ENCODE results near the gene GJB2. TPM values are rescaled to one million over a fixed set of nuclear protein-coding genes. Genes with fewer than 3 reads are reported as not detected.

Gene GJB2
- total and polyA plus RNA-seq, 2 of the 4 experiments (the other 2 are of a cell fraction), result under 0.01 to 0.17 TPM

- Histone ChIP-seq H2AK9ac (replicated peaks; ENCODE audit: low read depth, low read length, poor library complexity) (peak overlapping the region; percentile 11), H3K9me3 (ENCODE audit: control insufficient read depth, insufficient read depth, low read length) (no peaks in the 10 kb centered on the region), H2BK20ac (ENCODE audit: low read depth, low read length) (no peak overlapping the region), H3K27me3 (ENCODE audit: control insufficient read depth, insufficient read depth, low read length) (peaks cover 19% of the 10 kb centered on the region), H4K8ac (ENCODE audit: low read depth in 2 of 2, low read length in 2 of 2) (no peak overlapping the region), H2BK120ac (ENCODE audit: low read depth, low read length) (no peak overlapping the region), H3K27ac (ENCODE audit: insufficient read depth, low read length) (no peak overlapping the region), H3K23ac (ENCODE audit: low read depth, low read length) (no peak overlapping the region), H3K14ac (replicated peaks; ENCODE audit: low read depth, low read length) (no peak overlapping the region), H3K56ac (ENCODE audit: extremely low read depth, insufficient read depth, low read length) (no peak overlapping the region), H3K4me1 (ENCODE audit: control insufficient read depth, insufficient read depth, low read length) (peaks cover 1% of the 10 kb centered on the region; the same call in 1 of the 2 replicates), H4K91ac (ENCODE audit: insufficient read depth, low read depth, low read length) (no peak overlapping the region), H3K4ac (ENCODE audit: low read depth, low read length) (no peak overlapping the region), H2AFZ (replicated peaks; ENCODE audit: low read length, poor library complexity) (no peak overlapping the region), H2BK15ac (ENCODE audit: low read depth, low read length) (no peak overlapping the region), H4K20me1 (ENCODE audit: insufficient read depth, low read length) (no peaks in the 10 kb centered on the region), H3K79me1 (ENCODE audit: low read depth in 1 of 2, low read length in 2 of 2) (no peaks in the 10 kb centered on the region), H4K5ac (ENCODE audit: low read depth, low read length) (no peak overlapping the region), H3K9me1 (ENCODE audit: insufficient read depth, low read length) (no peaks in the 10 kb centered on the region), H3K4me2 (ENCODE audit: low read depth, low read length) (no peak overlapping the region), H3K18ac (ENCODE audit: low read depth, low read length) (no peak overlapping the region), H3K4me3 (ENCODE audit: insufficient read depth, low read depth, low read length) (no peak overlapping the region), H2AK5ac (ENCODE audit: low read depth, low read length) (no peak overlapping the region), H2BK5ac (ENCODE audit: low read depth, low read length, poor library complexity, severe bottlenecking) (no peak overlapping the region), H3K36me3 (ENCODE audit: control insufficient read depth, insufficient read depth, low read length) (peaks cover 1% of the 10 kb centered on the region; the same call in 1 of the 2 replicates), H3K9ac (ENCODE audit: low read depth, low read length) (no peak overlapping the region)
- BruUV-seq (replicated peaks), result no TSS peak
- ChIA-PET POLR2A (ENCODE audit: unreplicated experiment) (no interaction called here), CTCF (no interaction called here)
- dilution Hi-C loops (cut with HindIII; ENCODE audit: low sequenced_read_pairs, unreplicated experiment) (no loop called here), intact Hi-C loops (cut with micrococcal nuclease) (no loop called here), in situ Hi-C loops (cut with MboI; ENCODE audit: low sequenced_read_pairs) (no loop called here)
- TF ChIP-seq RAD21 (IDR thresholded peaks at IDR 0.05; ENCODE audit: low read length) (no peak), SMC3 (IDR thresholded peaks at IDR 0.05; ENCODE audit: low read depth, low read length) (no peak), USF2 (IDR thresholded peaks at IDR 0.05; ENCODE audit: low read depth, low read length) (no peak), MAZ (IDR thresholded peaks at IDR 0.05; ENCODE audit: borderline replicate concordance, low read depth, low read length) (no peak), MXI1 (IDR thresholded peaks at IDR 0.05; ENCODE audit: borderline replicate concordance, low read depth, low read length) (no peak), NFE2L2 (IDR thresholded peaks at IDR 0.05; ENCODE audit: low read depth, low read length) (no peak), CEBPB (IDR thresholded peaks at IDR 0.05; ENCODE audit: low read depth, low read length) (no peak), BHLHE40 (IDR thresholded peaks at IDR 0.05; ENCODE audit: low read depth, low read length) (no peak), RCOR1 (IDR thresholded peaks at IDR 0.05; ENCODE audit: insufficient replicate concordance, low read length) (no peak), ELK1 (IDR thresholded peaks at IDR 0.05; ENCODE audit: borderline replicate concordance, low read depth, low read length) (no peak), POLR2A (IDR thresholded peaks at IDR 0.05; ENCODE audit: low read depth, low read length) (no peak), FOS (IDR thresholded peaks at IDR 0.05; ENCODE audit: low read depth, low read length) (no peak), CHD1 (IDR thresholded peaks at IDR 0.05; ENCODE audit: low read depth, low read length) (no peak), RFX5 (IDR thresholded peaks at IDR 0.05; ENCODE audit: low read depth, low read length) (no peak), MAFK (IDR thresholded peaks at IDR 0.05; ENCODE audit: low read depth, low read length) (no peak)
- TF ChIP-seq, protein P1, sequence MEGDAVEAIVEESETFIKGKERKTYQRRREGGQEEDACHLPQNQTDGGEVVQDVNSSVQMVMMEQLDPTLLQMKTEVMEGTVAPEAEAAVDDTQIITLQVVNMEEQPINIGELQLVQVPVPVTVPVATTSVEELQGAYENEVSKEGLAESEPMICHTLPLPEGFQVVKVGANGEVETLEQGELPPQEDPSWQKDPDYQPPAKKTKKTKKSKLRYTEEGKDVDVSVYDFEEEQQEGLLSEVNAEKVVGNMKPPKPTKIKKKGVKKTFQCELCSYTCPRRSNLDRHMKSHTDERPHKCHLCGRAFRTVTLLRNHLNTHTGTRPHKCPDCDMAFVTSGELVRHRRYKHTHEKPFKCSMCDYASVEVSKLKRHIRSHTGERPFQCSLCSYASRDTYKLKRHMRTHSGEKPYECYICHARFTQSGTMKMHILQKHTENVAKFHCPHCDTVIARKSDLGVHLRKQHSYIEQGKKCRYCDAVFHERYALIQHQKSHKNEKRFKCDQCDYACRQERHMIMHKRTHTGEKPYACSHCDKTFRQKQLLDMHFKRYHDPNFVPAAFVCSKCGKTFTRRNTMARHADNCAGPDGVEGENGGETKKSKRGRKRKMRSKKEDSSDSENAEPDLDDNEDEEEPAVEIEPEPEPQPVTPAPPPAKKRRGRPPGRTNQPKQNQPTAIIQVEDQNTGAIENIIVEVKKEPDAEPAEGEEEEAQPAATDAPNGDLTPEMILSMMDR (conservative IDR thresholded peaks at IDR 0.05; ENCODE audit: low read depth, low read length), result no peak
- ATAC-seq (ENCODE audit: low read depth) (no peak), DNase-seq (no peak)
- WGBS, 2 experiments (ENCODE audit: extremely low coverage in 2 of 2, insufficient read length in 1 of 2), result 70% methylated on average over 5 of the region's 7 CpGs; no CpG with 5 or more reads in 1 of the 2 experiments
These were observed 47.2 kb downstream of the GJB2 start for GRCh38 chr13:20145521-20145920.
